ENCODE data around the gene ZNF576. TPM values are rescaled to one million over a fixed set of nuclear protein-coding genes. Genes with fewer than 3 reads are reported as not detected.

ZNF576 gene
- total and polyA plus RNA-seq, 2 of the 4 experiments (the other 2 are of a cell fraction): 13.8 to 19.5 TPM

DNA sequence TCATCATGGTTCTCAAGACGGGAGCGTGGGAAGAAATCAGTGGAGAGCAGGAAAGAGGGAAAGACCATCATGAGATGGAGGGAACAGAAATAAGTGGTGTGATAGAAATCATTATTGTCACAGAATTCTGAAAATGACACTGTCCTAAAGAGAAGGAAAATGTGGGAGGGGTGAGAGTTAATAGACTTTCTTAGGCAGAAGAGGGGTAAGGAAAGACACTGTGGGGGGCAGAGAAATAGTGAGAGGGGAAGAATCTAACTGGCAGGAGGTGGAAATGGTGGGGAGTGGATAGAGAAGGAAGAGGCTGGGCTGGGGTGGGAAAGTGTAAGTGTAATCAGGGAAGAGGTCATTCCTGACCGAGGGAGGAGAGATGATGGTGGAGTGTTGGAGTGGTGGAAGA lies 17.6 kb upstream of the ZNF576 start:
- WGBS, 2 experiments (ENCODE audit: extremely low coverage in 2 of 2, insufficient read length in 1 of 2): 71% methylated on average over 1 of the region's 3 CpGs; no CpG with 5 or more reads in 1 of the 2 experiments

More for the DNA sequence above, 17.6 kb upstream of the ZNF576 start:
- Histone ChIP-seq H3K4me3 (ENCODE audit: insufficient read depth, low read depth, low read length) (no peak overlapping the region), H2BK15ac (ENCODE audit: low read depth, low read length) (no peak overlapping the region), H4K8ac (ENCODE audit: low read depth in 2 of 2, low read length in 2 of 2) (no peak overlapping the region), H4K20me1 (ENCODE audit: insufficient read depth, low read length) (no peaks in the 10 kb centered on the region), H2BK20ac (ENCODE audit: low read depth, low read length) (no peak overlapping the region), H3K56ac (ENCODE audit: extremely low read depth, insufficient read depth, low read length) (no peak overlapping the region), H3K4ac (ENCODE audit: low read depth, low read length) (no peak overlapping the region), H3K14ac (replicated peaks; ENCODE audit: low read depth, low read length) (no peak overlapping the region), H3K9ac (ENCODE audit: low read depth, low read length) (no peak overlapping the region), H3K4me1 (ENCODE audit: control insufficient read depth, insufficient read depth, low read length) (peaks cover 5% of the 10 kb centered on the region), H2AK9ac (replicated peaks; ENCODE audit: low read depth, low read length, poor library complexity) (no peak overlapping the region), H3K27me3 (ENCODE audit: control insufficient read depth, insufficient read depth, low read length) (no peaks in the 10 kb centered on the region), H4K5ac (ENCODE audit: low read depth, low read length) (no peak overlapping the region), H2AK5ac (ENCODE audit: low read depth, low read length) (no peak overlapping the region), H3K18ac (ENCODE audit: low read depth, low read length) (no peak overlapping the region), H2AFZ (replicated peaks; ENCODE audit: low read length, poor library complexity) (no peak overlapping the region), H3K27ac (ENCODE audit: insufficient read depth, low read length) (no peak overlapping the region), H3K79me1 (ENCODE audit: low read depth in 1 of 2, low read length in 2 of 2) (peaks cover 7 to 18% of the 10 kb centered on the region in 2 experiments), H2BK120ac (ENCODE audit: low read depth, low read length) (no peak overlapping the region), H4K91ac (ENCODE audit: insufficient read depth, low read depth, low read length) (no peak overlapping the region), H3K9me3 (ENCODE audit: control insufficient read depth, insufficient read depth, low read length) (no peaks in the 10 kb centered on the region), H3K4me2 (ENCODE audit: low read depth, low read length) (no peak overlapping the region), H3K36me3 (ENCODE audit: control insufficient read depth, insufficient read depth, low read length) (no peaks in the 10 kb centered on the region), H3K23ac (ENCODE audit: low read depth, low read length) (no peak overlapping the region), H2BK5ac (ENCODE audit: low read depth, low read length, poor library complexity, severe bottlenecking) (no peak overlapping the region), H3K9me1 (ENCODE audit: insufficient read depth, low read length) (peaks cover 3% of the 10 kb centered on the region)
- no peak for DNase-seq
- in situ Hi-C loops (cut with MboI; ENCODE audit: low sequenced_read_pairs) (no loop called here), dilution Hi-C loops (cut with HindIII; ENCODE audit: low sequenced_read_pairs, unreplicated experiment) (no loop called here), intact Hi-C loops (cut with micrococcal nuclease) (no loop called here)
- POLR2A ChIA-PET (ENCODE audit: unreplicated experiment): no interaction called here
- CTCF ChIA-PET: no interaction called here
- BruUV-seq (replicated peaks): no TSS peak
- ATAC-seq (ENCODE audit: low read depth): no peak
- TF ChIP-seq MAZ (IDR thresholded peaks at IDR 0.05; ENCODE audit: borderline replicate concordance, low read depth, low read length): no peak
- TF ChIP-seq, protein P1, sequence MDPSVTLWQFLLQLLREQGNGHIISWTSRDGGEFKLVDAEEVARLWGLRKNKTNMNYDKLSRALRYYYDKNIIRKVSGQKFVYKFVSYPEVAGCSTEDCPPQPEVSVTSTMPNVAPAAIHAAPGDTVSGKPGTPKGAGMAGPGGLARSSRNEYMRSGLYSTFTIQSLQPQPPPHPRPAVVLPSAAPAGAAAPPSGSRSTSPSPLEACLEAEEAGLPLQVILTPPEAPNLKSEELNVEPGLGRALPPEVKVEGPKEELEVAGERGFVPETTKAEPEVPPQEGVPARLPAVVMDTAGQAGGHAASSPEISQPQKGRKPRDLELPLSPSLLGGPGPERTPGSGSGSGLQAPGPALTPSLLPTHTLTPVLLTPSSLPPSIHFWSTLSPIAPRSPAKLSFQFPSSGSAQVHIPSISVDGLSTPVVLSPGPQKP (IDR thresholded peaks at IDR 0.05; ENCODE audit: borderline replicate concordance, low read depth, low read length): no peak

All from IMR-90 (cell line).